DND-41 (cell line): ENCODE measurements around the gene ZBTB21.

Experiments used
- EZH2 ChIP-seq: IDR thresholded peaks from 3 replicates; pipeline ENCODE4 v1.6.1; 2012; ENCODE audit warnings: borderline replicate concordance, low read depth, mild to moderate bottlenecking, moderate library complexity, low read length, inconsistent platforms; ENCODE audit not compliant: severe bottlenecking
- TF ChIP-seq, protein P1 (sequence below): IDR thresholded peaks from 2 replicates; pipeline ENCODE4 v1.5.1; 2012; ENCODE audit warnings: borderline replicate concordance, low read length, moderate library complexity, mild to moderate bottlenecking; ENCODE audit not compliant: poor library complexity, severe bottlenecking; ENCODE audit errors: extremely low read depth

DNA sequence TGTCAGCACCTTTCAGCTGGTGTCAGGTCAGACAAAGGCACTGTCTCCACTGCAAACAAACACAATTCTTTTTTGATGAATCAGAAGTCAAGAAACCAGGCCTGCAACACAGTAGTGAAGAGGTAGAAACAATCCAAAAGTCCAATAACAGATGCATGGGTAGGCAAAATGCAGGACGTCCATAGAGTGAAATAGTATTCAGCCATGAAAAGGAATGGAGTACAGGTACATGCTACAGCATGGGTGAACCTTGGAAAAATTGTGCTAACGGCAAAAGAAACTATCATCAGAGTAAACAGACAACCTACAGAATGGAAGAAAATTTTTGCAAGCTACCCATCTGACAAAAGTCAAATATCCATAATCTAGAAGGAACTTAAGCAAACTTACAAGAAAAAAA is 26.2 kb upstream of the ZBTB21 start:
- TF ChIP-seq, protein P1, sequence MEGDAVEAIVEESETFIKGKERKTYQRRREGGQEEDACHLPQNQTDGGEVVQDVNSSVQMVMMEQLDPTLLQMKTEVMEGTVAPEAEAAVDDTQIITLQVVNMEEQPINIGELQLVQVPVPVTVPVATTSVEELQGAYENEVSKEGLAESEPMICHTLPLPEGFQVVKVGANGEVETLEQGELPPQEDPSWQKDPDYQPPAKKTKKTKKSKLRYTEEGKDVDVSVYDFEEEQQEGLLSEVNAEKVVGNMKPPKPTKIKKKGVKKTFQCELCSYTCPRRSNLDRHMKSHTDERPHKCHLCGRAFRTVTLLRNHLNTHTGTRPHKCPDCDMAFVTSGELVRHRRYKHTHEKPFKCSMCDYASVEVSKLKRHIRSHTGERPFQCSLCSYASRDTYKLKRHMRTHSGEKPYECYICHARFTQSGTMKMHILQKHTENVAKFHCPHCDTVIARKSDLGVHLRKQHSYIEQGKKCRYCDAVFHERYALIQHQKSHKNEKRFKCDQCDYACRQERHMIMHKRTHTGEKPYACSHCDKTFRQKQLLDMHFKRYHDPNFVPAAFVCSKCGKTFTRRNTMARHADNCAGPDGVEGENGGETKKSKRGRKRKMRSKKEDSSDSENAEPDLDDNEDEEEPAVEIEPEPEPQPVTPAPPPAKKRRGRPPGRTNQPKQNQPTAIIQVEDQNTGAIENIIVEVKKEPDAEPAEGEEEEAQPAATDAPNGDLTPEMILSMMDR: no peak
- no peak for TF ChIP-seq EZH2
